A549 (cell line): Measurements from ENCODE around the gene MOB2.

Experiments used
- CEBPB ChIP-seq, 2 experiments: fragments of >200 bp in 1 of 2; sonication (Bioruptor Twin) in 1 of 2; formaldehyde crosslinking in 1 of 2; IDR thresholded peaks; 2 replicates each; pipeline ENCODE4 v1.6.1; 2012 to 2016
- CHD2 ChIP-seq: fragments of 150-350 bp; IDR thresholded peaks from 2 replicates; pipeline ENCODE4 v1.6.1; 2014; ENCODE audit warnings: low read length; ENCODE audit not compliant: partially characterized antibody
- CTCF ChIP-seq: fragments of >200 bp; sonication (Bioruptor Twin); formaldehyde crosslinking; IDR thresholded peaks from 3 replicates; pipeline ENCODE4 v1.5.1; 2016
- FOSL2 ChIP-seq, 2 experiments: fragments of 450-650 bp in 1 of 2; fragments of >200 bp in 1 of 2; sonication (Bioruptor Twin) in 1 of 2; formaldehyde crosslinking; IDR thresholded peaks; 2 replicates each; pipeline versions ENCODE4 v1.5.0 to v1.6.1; 2016 to 2020; ENCODE audit warnings: mild to moderate bottlenecking in 1 of 2, moderate library complexity in 1 of 2
- RAD21 ChIP-seq, 2 experiments: fragments of >200 bp in 1 of 2; sonication (Bioruptor Twin) in 1 of 2; formaldehyde crosslinking in 1 of 2; IDR thresholded peaks in 1 of 2; conservative IDR thresholded peaks in 1 of 2; 2 replicates in 1 of 2; 3 replicates in 1 of 2; pipeline ENCODE4 v1.6.1; 2012 to 2018; ENCODE audit warnings: inconsistent platforms in 1 of 2
- SMC3 ChIP-seq: fragments of >200 bp; sonication (Bioruptor Twin); formaldehyde crosslinking; IDR thresholded peaks from 3 replicates; pipeline ENCODE4 v1.6.1; 2018; ENCODE audit warnings: inconsistent platforms

GRCh38 chr11:1487851-1488574 is 1.4 kb upstream of the MOB2 start:
- TF ChIP-seq FOSL2 (IDR thresholded peaks at IDR 0.05), result no peak
- TF ChIP-seq FOSL2 (CRISPR knock-in tag; IDR thresholded peaks at IDR 0.05), result no peak
- TF ChIP-seq CHD2, result no peak
- no peak for TF ChIP-seq RAD21 (conservative IDR thresholded peaks at IDR 0.05 in 1 of 2, IDR thresholded peaks at IDR 0.05 in 1 of 2)
- TF ChIP-seq CEBPB (IDR thresholded peaks at IDR 0.05), result no peak
- TF ChIP-seq CTCF, result no peak
- TF ChIP-seq SMC3, result no peak
